NB4 (cell line): ENCODE data around the gene VPS13C.

Experiments
- CTCF ChIP-seq: IDR thresholded peaks from one replicate; pipeline ENCODE4 v1.5.1; 2012; ENCODE audit warnings: low read depth, low read length
- MAX ChIP-seq: IDR thresholded peaks from 2 replicates; pipeline ENCODE4 v1.6.1; 2011; ENCODE audit warnings: low read depth, low read length
- MYC ChIP-seq: IDR thresholded peaks from 2 replicates; pipeline ENCODE4 v1.6.1; 2011; ENCODE audit warnings: low read depth, low read length
- POLR2A ChIP-seq: IDR thresholded peaks from 2 replicates; pipeline ENCODE4 v1.6.1; 2011; ENCODE audit warnings: mild to moderate bottlenecking; ENCODE audit not compliant: insufficient read length; ENCODE audit errors: extremely low read depth

DNA sequence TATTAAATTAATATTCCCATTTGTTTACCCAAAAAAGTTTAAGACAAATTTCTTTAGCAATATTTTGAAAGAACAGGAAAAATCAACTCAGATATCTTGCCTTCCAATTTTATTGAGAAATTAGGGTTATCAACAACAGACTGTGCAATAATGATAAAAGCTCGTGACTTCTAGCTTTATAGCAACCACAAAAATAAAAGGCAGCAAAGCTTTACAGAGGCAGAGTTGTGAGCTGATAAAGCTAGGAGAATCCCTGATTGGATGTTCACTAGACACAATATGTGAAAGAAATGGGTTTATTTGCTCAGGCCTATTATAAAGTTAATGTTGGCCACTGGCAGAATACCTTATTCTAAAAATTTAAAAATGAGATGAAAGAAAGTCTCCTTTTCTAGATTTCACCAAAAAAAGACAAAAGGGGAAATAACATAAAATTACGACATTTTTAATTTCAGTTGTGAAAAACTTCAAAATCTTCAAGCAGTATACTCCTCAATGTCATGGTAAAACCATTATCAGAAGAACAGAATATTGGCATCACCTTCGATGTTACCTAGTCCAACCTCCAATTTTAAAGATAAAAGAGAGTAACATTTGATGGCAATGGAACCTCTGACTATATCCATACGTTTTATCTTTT lies 2.8 kb downstream of the VPS13C start:
- no peak for TF ChIP-seq POLR2A
- TF ChIP-seq CTCF = no peak
- TF ChIP-seq MAX = no peak
- TF ChIP-seq MYC = no peak
